ENCODE data around the gene IGFLR1.

The IGFLR1 gene

DNA sequence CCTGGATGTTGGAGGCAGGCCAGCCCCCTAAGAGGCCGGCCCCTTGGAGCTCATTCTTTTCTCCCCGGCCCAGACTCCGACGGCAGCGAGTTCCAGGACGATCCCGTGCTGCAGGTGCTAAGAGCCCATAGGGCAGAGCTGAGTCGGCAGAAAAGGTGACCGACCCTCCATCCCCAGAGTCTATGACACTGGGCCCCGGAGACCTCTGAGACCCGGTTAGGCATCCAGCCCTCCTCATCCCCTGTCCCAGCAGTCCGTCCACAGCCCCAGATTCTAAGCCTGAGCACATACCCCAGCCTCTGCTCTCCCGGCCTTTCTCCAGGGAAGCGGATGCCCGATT is 25.8 kb upstream of the IGFLR1 start:
- peaks cover 39% of the 10 kb centered on the region for H3K4me1 ChIP-seq
- TF ChIP-seq Cebpa-rat (IDR thresholded peaks at IDR 0.05): no peak
- no peaks in the 10 kb centered on the region for H3K27me3 ChIP-seq
- no peaks in the 10 kb centered on the region for H3K9me3 ChIP-seq
- H3K36me3 ChIP-seq: peaks cover 33% of the 10 kb centered on the region
- H3K27ac ChIP-seq: peak overlapping the region; percentile 67
- H3K9ac ChIP-seq: peak overlapping the region; percentile 55
- H3K4me2 ChIP-seq: peak overlapping the region; percentile 96
- H3K4me3 ChIP-seq: peak overlapping the region; percentile 51
- no peaks in the 10 kb centered on the region for H4K20me1 ChIP-seq

DNA sequence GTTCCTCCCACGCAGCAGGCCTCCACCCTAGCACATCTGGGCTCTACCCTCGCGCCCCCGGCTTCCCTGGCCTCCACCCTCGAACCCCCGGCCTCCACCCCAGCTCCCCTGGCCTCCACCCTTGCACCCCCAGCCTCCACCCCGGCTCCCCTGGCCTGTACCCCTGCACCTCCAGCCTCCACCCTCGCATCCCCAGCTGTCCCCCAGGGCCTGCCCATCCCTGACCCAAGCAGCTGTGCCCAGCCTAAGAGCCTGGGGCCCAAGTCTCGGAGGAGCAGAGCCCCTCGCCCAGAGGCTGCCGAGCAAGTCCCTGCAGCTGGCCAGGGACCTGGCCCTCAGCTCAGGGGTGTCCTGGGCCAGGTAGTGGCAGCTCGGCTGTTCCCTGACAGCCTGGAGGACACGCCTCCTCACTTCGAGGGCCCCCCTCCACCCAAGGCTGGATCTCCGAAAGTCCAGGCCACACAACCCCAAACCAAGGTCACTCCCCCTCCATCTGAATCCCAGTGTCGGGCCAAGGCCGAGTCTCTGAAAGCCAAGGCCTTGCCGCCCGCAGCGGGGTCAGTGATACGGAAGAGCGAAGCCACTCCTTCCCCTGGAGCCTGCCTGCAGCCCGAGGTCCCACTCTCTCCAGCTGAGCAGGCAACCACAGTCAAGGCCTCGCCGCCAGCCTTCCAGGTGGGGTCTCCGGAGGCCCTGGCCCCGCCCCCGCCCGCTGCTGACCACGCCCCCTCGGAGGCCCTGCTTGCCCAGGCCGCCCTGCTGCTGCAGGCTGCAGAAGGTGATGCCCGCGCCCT is 25.2 kb upstream of the IGFLR1 start:
- TF ChIP-seq Cebpa-rat (IDR thresholded peaks at IDR 0.05): no peak
- no peaks in the 10 kb centered on the region for H4K20me1 ChIP-seq
- no peaks in the 10 kb centered on the region for H3K9me3 ChIP-seq
- peak overlapping the region; percentile 96 for H3K4me2 ChIP-seq
- peak overlapping the region; percentile 66 for H3K9ac ChIP-seq
- H3K4me1 ChIP-seq: peaks cover 39% of the 10 kb centered on the region
- peak overlapping the region; percentile 51 for H3K4me3 ChIP-seq
- H3K36me3 ChIP-seq: peaks cover 39% of the 10 kb centered on the region
- H3K27ac ChIP-seq: peak overlapping the region; percentile 87
- no peaks in the 10 kb centered on the region for H3K27me3 ChIP-seq

DNA sequence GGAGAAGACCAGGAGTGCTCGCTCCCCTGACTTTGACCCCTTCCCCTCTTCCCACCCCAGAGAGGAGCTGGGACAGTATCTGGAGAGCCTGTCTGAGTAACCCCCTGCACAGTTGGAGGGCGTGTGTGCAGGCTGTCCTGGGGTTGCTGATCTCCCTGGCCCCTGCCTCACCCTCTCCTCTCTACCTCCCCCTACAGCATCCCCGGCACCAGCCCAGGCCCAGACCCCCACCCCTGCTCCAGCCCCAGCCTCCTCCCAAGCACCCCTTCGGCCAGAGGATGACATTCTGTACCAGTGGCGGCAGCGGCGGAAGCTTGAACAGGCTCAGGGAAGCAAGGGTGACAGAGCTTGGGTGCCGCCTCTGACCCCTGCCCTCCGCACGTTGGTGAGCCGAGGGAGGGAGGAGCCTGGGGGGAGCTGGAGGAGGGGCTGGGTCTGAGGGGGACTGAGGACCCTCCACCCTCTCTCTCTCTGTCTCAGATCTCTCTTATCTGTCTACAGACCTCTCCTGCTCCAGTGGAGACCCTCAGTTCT is 24.4 kb upstream of the IGFLR1 start:
- Histone ChIP-seq H4K20me1 (no peaks in the 10 kb centered on the region), H3K4me1 (peaks cover 39% of the 10 kb centered on the region), H3K9ac (peak overlapping the region; percentile 66; the same call in 1 of the 2 replicates), H3K9me3 (no peaks in the 10 kb centered on the region), H3K27ac (peak overlapping the region; percentile 87), H3K4me2 (peak overlapping the region; percentile 96), H3K36me3 (peaks cover 47% of the 10 kb centered on the region), H3K27me3 (no peaks in the 10 kb centered on the region), H3K4me3 (no peak overlapping the region)
- TF ChIP-seq Cebpa-rat (IDR thresholded peaks at IDR 0.05): no peak

DNA sequence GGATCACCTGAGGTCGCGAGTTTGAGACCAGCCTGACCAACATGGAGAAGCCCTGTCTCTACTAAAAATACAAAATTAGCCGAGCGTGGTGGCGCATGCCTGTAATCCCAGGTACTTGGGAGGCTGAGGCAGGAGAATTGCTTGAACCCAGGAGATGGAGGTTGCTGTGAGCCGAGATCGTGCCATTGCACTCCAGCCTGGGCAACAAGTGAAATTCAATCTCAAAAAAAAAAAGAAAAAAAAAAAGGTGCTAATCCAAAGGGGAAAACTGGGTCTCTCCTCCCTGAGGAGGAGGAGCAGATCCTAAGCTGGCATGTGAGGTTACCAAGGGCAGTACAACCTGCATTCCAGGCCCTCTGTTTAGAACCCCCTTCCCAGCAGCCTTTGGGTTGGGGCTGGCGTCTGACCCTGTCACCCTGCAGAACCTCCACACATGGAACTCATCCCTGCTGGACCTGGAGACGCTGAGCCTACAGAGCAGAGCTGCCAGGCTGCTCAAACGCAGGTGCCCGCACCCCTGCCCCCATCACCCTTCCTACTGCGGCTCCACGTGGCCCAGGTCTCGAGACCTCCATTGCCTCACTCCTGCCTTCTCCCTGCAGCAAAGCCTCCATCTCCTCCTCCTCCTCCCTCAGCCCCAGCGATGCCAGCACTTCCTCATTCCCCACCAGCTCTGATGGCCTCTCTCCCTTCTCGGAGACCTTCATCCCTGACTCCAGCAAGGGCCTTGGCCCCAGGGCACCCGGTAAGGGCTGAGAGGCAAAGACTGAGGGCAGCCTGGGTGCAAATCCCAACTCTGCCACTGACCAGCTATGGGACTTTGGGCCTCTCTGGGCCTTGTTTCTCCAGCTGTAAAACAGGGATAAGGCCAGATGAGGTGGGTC is 22.4 kb upstream of the IGFLR1 start:
- Histone ChIP-seq H3K36me3 (peaks cover 67% of the 10 kb centered on the region), H4K20me1 (peaks cover 3% of the 10 kb centered on the region; the same call in 1 of the 2 replicates), H3K9me3 (no peaks in the 10 kb centered on the region), H3K4me2 (no peak overlapping the region), H3K9ac (no peak overlapping the region), H3K4me3 (no peak overlapping the region), H3K27ac (no peak overlapping the region), H3K4me1 (peaks cover 41% of the 10 kb centered on the region), H3K27me3 (no peaks in the 10 kb centered on the region)
- TF ChIP-seq Cebpa-rat (IDR thresholded peaks at IDR 0.05): no peak

DNA sequence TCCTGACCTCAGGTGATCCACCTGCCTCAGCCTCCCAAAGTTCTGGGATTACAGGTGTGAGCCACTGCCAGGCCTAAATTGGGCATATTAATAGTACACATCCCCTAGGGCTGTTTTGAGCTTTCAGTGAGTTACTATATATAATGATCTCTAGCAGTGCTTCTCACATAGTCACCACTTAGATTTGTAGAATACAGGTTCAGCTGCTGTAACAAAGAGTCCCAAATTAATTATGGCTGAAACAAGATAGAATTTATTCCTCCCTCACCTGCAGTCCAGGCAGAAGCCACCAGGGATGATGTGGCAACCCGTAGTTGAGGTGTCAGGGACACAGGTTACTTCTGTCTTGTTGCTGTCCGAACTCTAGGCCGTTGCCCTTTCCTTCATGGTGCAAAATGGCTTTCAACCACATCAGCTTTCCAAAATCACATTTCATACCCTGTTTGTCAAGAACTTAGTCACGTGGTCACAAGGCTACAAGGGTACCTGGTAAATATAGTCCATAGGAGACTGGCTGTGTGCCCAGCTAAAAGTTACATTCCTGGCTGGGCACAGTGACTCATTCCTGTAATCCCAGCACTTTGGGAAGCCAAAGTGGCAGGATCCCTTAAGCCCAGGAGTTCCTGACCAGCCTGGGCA is 18.6 kb upstream of the IGFLR1 start:
- H3K27ac ChIP-seq: no peak overlapping the region
- H3K4me3 ChIP-seq: no peak overlapping the region
- peaks cover 27% of the 10 kb centered on the region for H3K4me1 ChIP-seq
- no peak for TF ChIP-seq Cebpa-rat (IDR thresholded peaks at IDR 0.05)
- peaks cover 63% of the 10 kb centered on the region for H3K36me3 ChIP-seq
- H3K9ac ChIP-seq: no peak overlapping the region
- H4K20me1 ChIP-seq: peaks cover 11% of the 10 kb centered on the region
- no peaks in the 10 kb centered on the region for H3K27me3 ChIP-seq
- no peak overlapping the region for H3K4me2 ChIP-seq
- H3K9me3 ChIP-seq: no peaks in the 10 kb centered on the region

DNA sequence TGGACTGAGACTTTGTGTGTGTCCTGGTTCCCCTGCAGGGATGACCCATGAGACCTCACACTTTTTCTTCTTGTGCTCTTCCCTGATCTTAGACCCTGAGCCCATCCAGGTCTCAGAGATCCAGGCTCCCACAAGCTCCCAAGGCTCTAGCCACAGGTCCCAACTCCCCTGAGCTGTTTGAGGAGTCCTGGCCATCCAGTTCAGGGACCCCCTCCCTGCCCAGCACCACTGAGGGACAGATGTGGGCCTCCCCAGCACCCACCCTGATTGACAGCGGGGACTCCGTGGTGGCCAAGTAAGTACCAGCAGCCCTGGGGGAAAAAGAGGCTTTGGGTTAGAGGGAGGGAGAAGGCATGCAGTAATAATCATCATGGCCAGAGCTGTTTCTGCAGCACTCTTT is 17.4 kb upstream of the IGFLR1 start:
- H3K4me2 ChIP-seq: peak overlapping the region; percentile 85
- H3K36me3 ChIP-seq: peaks cover 57% of the 10 kb centered on the region
- no peak overlapping the region for H3K4me3 ChIP-seq
- peaks cover 27% of the 10 kb centered on the region for H3K4me1 ChIP-seq
- H3K9ac ChIP-seq: peak overlapping the region; percentile 94
- no peaks in the 10 kb centered on the region for H3K9me3 ChIP-seq
- H4K20me1 ChIP-seq: peaks cover 11% of the 10 kb centered on the region
- H3K27me3 ChIP-seq: no peaks in the 10 kb centered on the region
- no peak overlapping the region for H3K27ac ChIP-seq
- no peak for TF ChIP-seq Cebpa-rat (IDR thresholded peaks at IDR 0.05)

DNA sequence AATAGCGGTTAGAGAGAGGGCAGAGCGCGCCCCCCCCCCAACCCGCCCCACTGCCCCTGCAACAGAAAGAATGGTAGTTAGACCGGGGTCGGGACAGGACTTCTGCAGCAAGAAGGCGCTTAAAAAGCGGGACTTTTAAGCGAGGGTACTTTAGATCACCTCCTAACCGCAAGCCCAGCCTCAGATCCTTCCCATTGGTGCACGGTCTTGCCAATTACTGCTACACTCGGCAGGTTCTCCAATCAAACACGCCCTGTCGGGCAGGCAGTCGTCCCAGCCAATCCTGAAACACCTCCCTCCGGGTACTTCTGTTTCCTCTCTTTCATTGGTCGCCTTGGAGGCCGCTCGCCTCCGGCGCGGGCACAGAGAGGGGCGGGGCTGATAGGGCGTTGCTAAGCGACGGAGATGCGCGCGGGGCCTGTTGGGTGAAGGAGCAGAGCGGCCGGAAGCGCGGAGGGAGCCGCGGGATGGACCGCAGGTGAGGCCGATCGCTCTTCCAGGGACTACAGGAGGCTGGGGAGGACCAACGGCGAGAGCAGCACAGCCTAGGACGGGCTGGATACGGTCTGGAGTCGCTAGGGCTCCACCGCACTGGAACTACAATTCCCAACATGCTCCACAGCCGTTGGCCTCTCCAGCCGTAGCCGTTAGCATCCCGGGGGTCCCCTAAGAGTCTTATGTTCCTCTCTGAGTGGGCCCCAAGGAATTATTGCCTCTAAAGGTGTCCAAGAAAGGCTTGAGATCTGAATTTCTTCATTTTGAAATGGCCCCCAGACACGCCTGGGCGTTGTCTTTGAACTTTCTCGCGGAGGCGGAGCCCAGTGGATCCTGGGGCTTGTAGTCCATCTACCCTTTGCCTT is 15.7 kb upstream of the IGFLR1 start, which contains the start of gene PROSER3:
PROSER3 (plus strand) TSS at position 428 of the 860 bp plus-strand sequence; CDS start at position 468, 40 bp downstream.
- H3K36me3 ChIP-seq: peaks cover 55% of the 10 kb centered on the region

DNA sequence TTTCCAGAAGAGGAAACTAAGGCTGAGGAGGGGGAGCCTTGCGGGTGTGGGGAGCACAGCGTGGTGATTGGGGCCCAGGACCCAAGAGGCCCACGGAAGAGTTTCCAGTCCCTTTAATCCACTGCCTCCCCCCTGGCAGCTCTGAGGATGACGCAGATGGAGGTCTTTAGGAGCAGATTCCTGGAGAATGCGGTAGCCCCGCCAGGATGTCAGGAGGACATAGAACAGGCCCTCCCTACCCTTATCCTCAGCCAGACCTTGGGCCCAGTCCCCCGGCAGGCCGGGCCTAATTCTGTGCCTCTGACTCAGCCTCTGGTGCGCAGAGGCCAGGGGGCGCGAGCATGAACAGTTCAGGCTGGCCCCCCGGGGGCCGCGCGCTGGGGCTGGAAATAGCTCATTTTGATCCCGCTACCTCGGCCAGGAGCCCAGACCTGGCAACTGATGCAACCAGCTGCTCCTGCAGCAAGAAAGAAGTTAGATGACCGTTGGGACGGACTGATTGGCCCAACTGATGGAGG is 15.0 kb upstream of the IGFLR1 start:
- Histone ChIP-seq H4K20me1 (peaks cover 11% of the 10 kb centered on the region), H3K4me3 (peak overlapping the region; percentile 95), H3K4me1 (peaks cover 27% of the 10 kb centered on the region), H3K9ac (peak overlapping the region; percentile 82), H3K27me3 (no peaks in the 10 kb centered on the region), H3K36me3 (peaks cover 55% of the 10 kb centered on the region), H3K4me2 (peak overlapping the region; percentile 98), H3K27ac (peak overlapping the region; percentile 87), H3K9me3 (no peaks in the 10 kb centered on the region)
- TF ChIP-seq Cebpa-rat (IDR thresholded peaks at IDR 0.05): no peak

More for the DNA sequence above, 15.7 kb upstream of the IGFLR1 start, which contains the start of gene PROSER3:
- H3K9ac ChIP-seq: peak within 1 kb of the TSS; percentile 94
- H3K27ac ChIP-seq: peak within 1 kb of the TSS; percentile 96
- H3K4me1 ChIP-seq: peaks cover 27% of the 10 kb centered on the region
- peaks cover 11% of the 10 kb centered on the region for H4K20me1 ChIP-seq
- TF ChIP-seq Cebpa-rat (IDR thresholded peaks at IDR 0.05): no peak
- no peaks in the 10 kb centered on the region for H3K9me3 ChIP-seq
- no peaks in the 10 kb centered on the region for H3K27me3 ChIP-seq
- H3K4me3 ChIP-seq: peak within 1 kb of the TSS; percentile 95
- peak within 1 kb of the TSS; percentile 98 for H3K4me2 ChIP-seq
